Heart left ventricle (tissue), 16 donors: ENCODE data around the gene ARHGEF28. TPM values are rescaled to one million over a fixed set of nuclear protein-coding genes. Genes with fewer than 3 reads are reported as not detected.

Experiments
- ATAC-seq, 4 donors: fragments of 200-7000 bp; cut with Tn5 transposase; one replicate each; pipeline ENCODE4 v1.9.1; 2020 to 2022; ENCODE audit warnings: moderate library complexity in 4 of 4, mild to moderate bottlenecking in 3 of 4, moderate number of reproducible peaks in 1 of 4
- DNase-seq, 5 donors: peaks; one replicate each; pipeline ENCODE4 v3.0.0-alpha.2; 2020
- H3K27ac ChIP-seq, 12 donors: fragments of 200-600 bp; sonication (generic) in 4 of 12; one replicate each; pipeline versions ENCODE4 v1.5.0 to v1.8.0; 2016 to 2022; ENCODE audit warnings: mild to moderate bottlenecking in 2 of 12
- H3K27me3 ChIP-seq, 9 donors: fragments of 200-600 bp; sonication (generic) in 2 of 9; one replicate each; pipeline versions ENCODE4 v1.5.1 to v1.8.0; 2016 to 2022; ENCODE audit warnings: mild to moderate bottlenecking in 3 of 9
- H3K36me3 ChIP-seq, 9 donors: fragments of 200-600 bp; sonication (generic) in 2 of 9; one replicate each; pipeline versions ENCODE4 v1.5.0 to v1.8.0; 2018 to 2022; ENCODE audit warnings: mild to moderate bottlenecking in 2 of 9
- H3K4me1 ChIP-seq, 12 donors: fragments of 200-600 bp; sonication (generic) in 4 of 12; one replicate each; pipeline versions ENCODE4 v1.5.0 to v1.8.0; 2016 to 2022; ENCODE audit warnings: mild to moderate bottlenecking in 3 of 12
- H3K4me3 ChIP-seq, 12 donors: fragments of 200-600 bp; sonication (generic) in 4 of 12; one replicate each; pipeline versions ENCODE4 v1.5.0 to v1.8.0; 2017 to 2022; ENCODE audit warnings: mild to moderate bottlenecking in 9 of 12, moderate library complexity in 4 of 12
- H3K9me3 ChIP-seq, 12 donors: fragments of 200-600 bp; sonication (generic) in 4 of 12; one replicate each; pipeline versions ENCODE4 v1.5.0 to v1.8.0; 2016 to 2022; ENCODE audit warnings: mild to moderate bottlenecking in 1 of 12
- POLR2A ChIP-seq, 2 donors: fragments of 450-650 bp; IDR thresholded peaks; one replicate each; pipeline ENCODE4 v1.6.1; 2017; ENCODE audit warnings: antibody characterized with exemption in 2 of 2, mild to moderate bottlenecking in 2 of 2, moderate library complexity in 2 of 2
- WGBS, 4 donors: extraction: QIAGEN DNeasy Blood & Tissue Kit in 2 of 4; methylation state at CpG; one replicate each; pipeline versions ENCODE4 v1.1.5 to v1.1.7; 2013 to 2018; 5-methylcytosine and 5-hydroxymethylcytosine counted together
- intact Hi-C, 10 donors: fragments of 100-400 bp; cut with DNase I; formaldehyde crosslinking; loops; one replicate each; pipeline versions ENCODE4 v1.11.1 to v1.14.2; 2022
- polyA plus RNA-seq, 2 donors: library from polyadenylated mRNA; stranded (reverse); fragments of 200-250 nt; gene quantifications; one replicate each; pipeline ENCODE4 v1.2.3, GENCODE V29; 2013
- total RNA-seq, 9 donors: library from RNA; depleted of rRNA in 2 of 9; stranded (reverse); fragments of >200 nt in 2 of 9; fragmentation: NEBNext Ultra II Directional in 3 of 9; extraction: Animal tissue kit (Norgen Biotek cat#: 25700) in 3 of 9; gene quantifications; one replicate each; pipeline versions ENCODE4 v1.1.0 to v1.2.4, GENCODE V29; 2016 to 2023
- TF ChIP-seq, protein P1 (sequence below), 12 donors: fragments of 200-600 bp; sonication (generic) in 4 of 12; IDR thresholded peaks; one replicate each; pipeline versions ENCODE4 v1.5.0 to v1.8.0; 2018 to 2022; ENCODE audit warnings: antibody characterized with exemption in 12 of 12, mild to moderate bottlenecking in 5 of 12
- donor health status: ischemic (EF 13 %, LVEDD 7.1; RV severe dilation, severe dysfunction).
- donor health status: healthy with polysubstance abuse.
- donor health status: DM: no; HTN: yes; CAD: no.
- donor health status: DM: no; HTN: no; CAD: no.
- donor health status: ischemic (EF 25% LVEDD 6.9; RV normal size, moderate dysfunction).
- donor health status: ischemic (EF 25% LVEDD 5.7; RV mildly dilated, moderate dysfunction).
- donor health status: healthy.
- donor health status: DM: yes; HTN: yes; CAD: no.
- donor health status: ischemic (EF 35%, LVEDD 5.7; RV mildly dilated, moderate dysfunction).
- donor health status: nonischemic (EF 11% LVEDD 7.7; RV severe dilation, severe dysfunction).
- donor health status: DM: yes; HTN: yes; CAD: no.
- donor health status: PGD.
- donor health status: ischemic (EF 29% LVEDD 5.4; RV normal size, mild dysfunction).
- donor health status: nonischemic (EF 23%, LVEDD 6.1; RV moderate dilation, normal function).

Gene ARHGEF28
- total and polyA plus RNA-seq, 11 donors, result 0.51 to 7.7 (median 1.7) TPM

DNA sequence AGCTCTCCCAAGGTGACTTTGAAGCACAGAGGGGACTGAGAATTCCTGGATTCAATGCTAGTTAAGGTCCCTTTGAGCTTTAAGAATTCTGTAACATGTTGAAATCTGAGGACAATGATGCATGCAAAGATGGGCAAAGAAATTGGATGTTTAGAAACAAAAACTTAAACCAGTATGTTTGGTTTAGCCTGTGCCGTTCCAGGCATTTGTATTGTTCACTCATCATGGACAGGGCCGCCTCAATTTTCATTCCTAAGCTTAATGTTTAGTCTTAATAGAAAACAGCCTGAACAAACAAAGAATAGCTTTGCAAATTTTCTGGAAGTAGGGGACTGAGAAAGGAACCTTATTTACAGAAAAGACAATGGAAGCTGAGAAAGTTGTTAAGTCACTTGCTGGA, 267.8 kb downstream of the ARHGEF28 start:
- DNase-seq (no peak), ATAC-seq (no peak)
- intact Hi-C loops, result no loop called here
- WGBS, 4 donors, result 93 to 97% (median 95%) methylated on average over 2 of the region's 2 CpGs
- Histone ChIP-seq H3K9me3 (no peaks in the 10 kb centered on the region), H3K27me3 (no peaks in the 10 kb centered on the region), H3K27ac (no peak overlapping the region), H3K4me3 (no peak overlapping the region), H3K36me3 (peaks cover 0 to 8% (median 0%) of the 10 kb centered on the region in 9 donors), H3K4me1 (peaks cover 0 to 14% (median 0%) of the 10 kb centered on the region in 12 donors)
- TF ChIP-seq, protein P1, sequence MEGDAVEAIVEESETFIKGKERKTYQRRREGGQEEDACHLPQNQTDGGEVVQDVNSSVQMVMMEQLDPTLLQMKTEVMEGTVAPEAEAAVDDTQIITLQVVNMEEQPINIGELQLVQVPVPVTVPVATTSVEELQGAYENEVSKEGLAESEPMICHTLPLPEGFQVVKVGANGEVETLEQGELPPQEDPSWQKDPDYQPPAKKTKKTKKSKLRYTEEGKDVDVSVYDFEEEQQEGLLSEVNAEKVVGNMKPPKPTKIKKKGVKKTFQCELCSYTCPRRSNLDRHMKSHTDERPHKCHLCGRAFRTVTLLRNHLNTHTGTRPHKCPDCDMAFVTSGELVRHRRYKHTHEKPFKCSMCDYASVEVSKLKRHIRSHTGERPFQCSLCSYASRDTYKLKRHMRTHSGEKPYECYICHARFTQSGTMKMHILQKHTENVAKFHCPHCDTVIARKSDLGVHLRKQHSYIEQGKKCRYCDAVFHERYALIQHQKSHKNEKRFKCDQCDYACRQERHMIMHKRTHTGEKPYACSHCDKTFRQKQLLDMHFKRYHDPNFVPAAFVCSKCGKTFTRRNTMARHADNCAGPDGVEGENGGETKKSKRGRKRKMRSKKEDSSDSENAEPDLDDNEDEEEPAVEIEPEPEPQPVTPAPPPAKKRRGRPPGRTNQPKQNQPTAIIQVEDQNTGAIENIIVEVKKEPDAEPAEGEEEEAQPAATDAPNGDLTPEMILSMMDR (IDR thresholded peaks at IDR 0.05), result no peak
- no peak for TF ChIP-seq POLR2A (IDR thresholded peaks at IDR 0.05)

DNA sequence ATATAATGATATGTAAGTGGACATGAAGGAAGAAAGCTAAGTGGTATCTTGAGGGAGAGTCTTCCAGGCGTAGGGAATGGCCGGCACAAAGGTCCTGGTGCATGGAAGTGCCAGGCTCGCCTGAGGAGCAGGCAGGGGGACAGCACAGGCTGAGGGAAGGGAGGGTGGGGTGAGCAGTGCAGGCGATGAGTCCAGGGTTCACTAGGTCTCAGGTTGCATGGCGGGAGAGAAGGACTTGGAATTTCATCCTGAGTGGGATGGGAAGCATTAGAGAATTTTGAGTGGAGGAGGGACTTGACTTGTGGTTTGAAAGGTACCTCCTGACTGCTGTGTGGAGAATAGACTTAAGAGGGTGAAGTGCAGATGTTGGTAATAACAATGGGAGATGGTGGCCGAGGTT, 268.9 kb downstream of the ARHGEF28 start:
- no peak overlapping the region for H3K27ac ChIP-seq

DNA sequence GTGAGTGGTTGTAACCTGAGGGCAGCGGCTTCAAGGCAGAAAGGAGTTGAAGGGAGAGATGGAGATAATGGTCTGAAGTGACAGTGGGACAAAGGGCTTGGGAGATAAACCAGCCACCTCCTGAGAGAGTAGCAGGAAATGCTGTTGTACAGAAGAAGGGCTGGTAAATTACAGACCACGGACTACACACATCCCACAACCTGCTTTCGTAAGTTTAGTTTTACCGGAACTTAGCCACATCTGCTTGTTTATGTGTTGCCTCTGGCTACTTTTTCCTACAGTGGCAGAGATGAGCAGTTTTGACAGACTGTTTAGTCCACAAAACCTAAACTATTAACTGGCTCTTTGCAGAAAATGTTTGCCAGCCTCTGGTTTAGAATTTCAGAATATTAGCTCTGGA, 269.5 kb downstream of the ARHGEF28 start:
- H3K27ac ChIP-seq, result no peak overlapping the region
- TF ChIP-seq, protein P1 (IDR thresholded peaks at IDR 0.05), result no peak
- no peak for TF ChIP-seq POLR2A (IDR thresholded peaks at IDR 0.05)
- H3K27me3 ChIP-seq, result no peaks in the 10 kb centered on the region
- no peak for ATAC-seq
- H3K4me1 ChIP-seq, result peaks cover 0 to 22% (median 0%) of the 10 kb centered on the region in 12 donors
- no peaks in the 10 kb centered on the region for H3K9me3 ChIP-seq
- no peak for DNase-seq
- H3K36me3 ChIP-seq, result peaks cover 0 to 4% (median 0%) of the 10 kb centered on the region in 9 donors
- intact Hi-C loops, result loop anchor here in 1 of 10 donors (5.0 kb wide), 1 partner anchor 33 kb away; no protein-coding TSS in a partner anchor
- no peak overlapping the region for H3K4me3 ChIP-seq
- WGBS, 4 donors, result 86 to 90% (median 87%) methylated on average over 4 of the region's 4 CpGs

More for the DNA sequence above, 268.9 kb downstream of the ARHGEF28 start:
- Histone ChIP-seq H3K36me3 (peaks cover 0 to 4% (median 0%) of the 10 kb centered on the region in 9 donors), H3K4me3 (no peak overlapping the region), H3K9me3 (no peaks in the 10 kb centered on the region), H3K27me3 (no peaks in the 10 kb centered on the region), H3K4me1 (peaks cover 0 to 22% (median 0%) of the 10 kb centered on the region in 12 donors)
- TF ChIP-seq, protein P1 (IDR thresholded peaks at IDR 0.05), result no peak
- TF ChIP-seq POLR2A (IDR thresholded peaks at IDR 0.05), result no peak
- 91 to 97% (median 94%) methylated on average over 6 of the region's 6 CpGs for WGBS, 4 donors
- ATAC-seq (no peak), DNase-seq (no peak)
- intact Hi-C loops, result loop anchor here in 1 of 10 donors (5.0 kb wide), 1 partner anchor 33 kb away; no protein-coding TSS in a partner anchor

DNA sequence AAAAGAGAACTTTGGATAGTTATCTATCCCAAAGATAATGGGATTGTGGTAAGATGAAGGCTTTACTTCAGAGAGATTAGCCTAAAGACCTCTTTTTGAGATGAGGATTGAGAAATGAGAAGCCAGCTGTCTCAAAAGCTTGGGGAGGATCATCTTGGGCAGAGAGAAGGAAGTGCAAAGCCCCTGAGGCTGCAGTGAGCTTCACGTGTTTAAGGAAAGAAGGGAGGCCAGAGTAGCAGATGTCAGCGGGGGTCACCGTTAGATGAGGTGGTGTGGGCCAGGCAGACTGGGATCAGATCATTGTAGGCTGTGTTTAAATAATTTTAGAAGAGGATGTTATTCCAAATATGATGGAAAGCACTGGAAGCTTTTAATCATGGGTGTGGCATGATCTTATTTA, 270.1 kb downstream of the ARHGEF28 start:
- TF ChIP-seq, protein P1 (IDR thresholded peaks at IDR 0.05), result no peak
- no peak for TF ChIP-seq POLR2A (IDR thresholded peaks at IDR 0.05)

More for the DNA sequence above, 270.1 kb downstream of the ARHGEF28 start:
- 51 to 66% (median 59%) methylated on average over 3 of the region's 3 CpGs for WGBS, 4 donors
- Histone ChIP-seq H3K4me3 (no peak overlapping the region), H3K36me3 (peaks cover 0 to 4% (median 0%) of the 10 kb centered on the region in 9 donors), H3K9me3 (no peaks in the 10 kb centered on the region), H3K27ac (no peak overlapping the region), H3K4me1 (peaks cover 0 to 22% (median 2%) of the 10 kb centered on the region in 12 donors), H3K27me3 (no peaks in the 10 kb centered on the region)
- DNase-seq, result no peak
- ATAC-seq, result no peak
- intact Hi-C loops, result loop anchor here in 1 of 10 donors (5.0 kb wide), 1 partner anchor 34 kb away; no protein-coding TSS in a partner anchor
